ENCODE measurements around the gene DUSP22. TPM values are rescaled to one million over a fixed set of nuclear protein-coding genes. Genes with fewer than 3 reads are reported as not detected.
A peak's percentile ranks its signal among the peaks of the same experiment; 100 is the strongest.

The DUSP22 gene
- total and polyA plus RNA-seq, 4 donors, result 9.5 to 31.0 (median 20.1) TPM

DNA sequence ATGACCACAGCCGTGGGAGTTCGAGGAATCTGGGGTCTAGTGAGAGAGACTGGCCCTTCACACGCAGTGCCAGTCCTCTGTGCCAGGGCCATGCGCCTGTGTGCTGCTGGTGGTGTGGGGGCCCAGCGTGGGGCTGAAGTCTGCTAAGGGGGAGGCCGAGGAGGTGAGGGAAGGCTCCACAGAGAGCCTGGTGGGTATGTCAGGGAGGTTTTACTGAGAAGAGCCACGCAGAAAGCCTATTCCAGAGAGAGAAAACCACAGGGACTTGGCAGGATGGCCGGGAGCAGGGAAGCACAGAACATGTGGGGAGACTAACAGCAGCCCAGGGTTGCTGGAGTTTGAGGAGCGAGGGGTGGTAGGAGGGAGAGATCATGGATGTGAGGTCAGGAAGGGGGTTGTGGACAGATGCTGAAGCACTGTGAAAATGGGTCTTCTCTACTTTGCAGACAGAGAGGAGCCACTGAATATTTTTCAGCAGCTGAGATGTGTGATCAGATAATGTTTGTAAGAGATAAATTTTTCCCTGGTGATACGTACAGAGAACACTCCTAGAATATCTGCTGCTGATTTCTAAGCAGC lies 35.3 kb downstream of the DUSP22 start (continued):
- TF ChIP-seq RXRA (IDR thresholded peaks at IDR 0.05), result no peak
- no peak for TF ChIP-seq JUND (IDR thresholded peaks at IDR 0.05)
- TF ChIP-seq HNF4G (IDR thresholded peaks at IDR 0.05), result no peak

DNA sequence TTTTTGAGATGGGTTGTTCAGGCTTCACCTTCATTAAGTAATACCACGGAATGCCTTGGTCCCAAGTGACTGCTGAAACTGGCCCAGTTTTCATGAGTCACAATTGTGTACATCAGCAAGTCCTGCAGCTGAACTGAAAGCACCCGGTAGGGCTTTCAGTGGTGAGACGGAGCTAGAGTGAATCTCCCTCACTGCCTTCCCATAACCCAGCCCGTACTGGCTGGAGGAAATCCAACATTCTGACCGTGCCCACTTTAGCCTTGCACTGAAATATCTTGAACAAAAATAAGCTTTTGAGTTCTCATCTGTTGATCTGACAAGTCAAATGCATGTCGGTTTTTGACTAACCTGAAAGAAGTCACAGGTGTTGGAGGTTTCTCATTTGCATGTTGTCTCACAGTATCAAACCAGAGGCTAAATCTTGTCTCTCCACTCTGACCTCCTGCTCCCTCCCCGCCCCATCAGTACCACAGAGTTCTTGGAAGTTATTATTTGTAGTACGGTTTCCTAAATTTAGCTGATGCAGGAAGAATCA lies 35.9 kb downstream of the DUSP22 start:
- Histone ChIP-seq H3K9ac (ENCODE audit: low read depth in 1 of 2, low read length in 2 of 2) (no peak overlapping the region), H3K4me3 (ENCODE audit: low read depth in 1 of 3, low read length in 3 of 3) (no peak overlapping the region), H3K4me1 (ENCODE audit: control insufficient read depth in 4 of 4, insufficient read depth in 4 of 4, low read length in 3 of 4) (no peaks in the 10 kb centered on the region), H3K36me3 (ENCODE audit: control insufficient read depth in 4 of 4, insufficient read depth in 3 of 4, low read depth in 1 of 4, low read length in 3 of 4) (no peaks in the 10 kb centered on the region), H3K27me3 (ENCODE audit: control insufficient read depth in 4 of 4, insufficient read depth in 4 of 4, low read length in 3 of 4) (no peaks in the 10 kb centered on the region), H3K9me3 (ENCODE audit: control insufficient read depth in 4 of 4, low read length in 3 of 4) (no peaks in the 10 kb centered on the region), H3K27ac (ENCODE audit: low read depth in 1 of 2, low read length in 2 of 2) (no peak overlapping the region)
- no peak for DNase-seq (ENCODE audit: low spot score)
- WGBS, result 71% methylated on average over 8 of the region's 8 CpGs
- TF ChIP-seq SP1 (IDR thresholded peaks at IDR 0.05) (no peak), FOXA1 (IDR thresholded peaks at IDR 0.05) (no peak), RAD21 (IDR thresholded peaks at IDR 0.05) (peak in 1 of 2 donors; percentile 3)

DNA sequence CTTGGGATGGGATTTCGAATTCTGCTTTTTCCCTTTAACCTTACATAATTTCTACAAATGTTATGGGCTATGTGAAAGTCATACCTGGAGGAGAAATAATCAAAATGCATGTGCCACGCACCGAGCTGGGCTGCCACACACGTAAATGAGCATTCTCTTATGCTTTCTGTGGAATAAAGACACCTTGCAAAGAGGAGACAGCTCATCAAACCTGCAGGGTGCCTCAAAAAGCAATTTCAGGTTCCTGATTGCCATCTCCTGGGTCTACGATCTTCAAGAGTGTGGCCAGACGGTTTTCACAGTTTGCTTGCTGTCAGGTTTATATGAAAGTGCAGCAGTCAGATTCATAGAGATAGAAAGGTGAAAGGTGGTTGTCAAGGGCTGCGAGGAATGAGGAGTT lies 36.6 kb downstream of the DUSP22 start:
- DNase-seq (ENCODE audit: low spot score), result no peak
- H3K4me1 ChIP-seq (ENCODE audit: control insufficient read depth in 4 of 4, insufficient read depth in 4 of 4, low read length in 3 of 4), result no peaks in the 10 kb centered on the region
- H3K4me3 ChIP-seq (ENCODE audit: low read depth in 1 of 3, low read length in 3 of 3), result no peak overlapping the region

More for the DNA sequence above, 36.6 kb downstream of the DUSP22 start:
- TF ChIP-seq FOXA2 (IDR thresholded peaks at IDR 0.05) (no peak), JUND (IDR thresholded peaks at IDR 0.05) (no peak), TAF1 (conservative IDR thresholded peaks at IDR 0.05) (no peak), FOXA1 (IDR thresholded peaks at IDR 0.05) (no peak), RAD21 (IDR thresholded peaks at IDR 0.05) (no peak), RXRA (IDR thresholded peaks at IDR 0.05) (no peak), NR2F2 (IDR thresholded peaks at IDR 0.05) (no peak), YY1 (IDR thresholded peaks at IDR 0.05) (no peak), HNF4G (IDR thresholded peaks at IDR 0.05) (no peak), HNF4A (conservative IDR thresholded peaks at IDR 0.05) (no peak), SP1 (IDR thresholded peaks at IDR 0.05) (no peak), GABPA (IDR thresholded peaks at IDR 0.05 in 1 of 2, conservative IDR thresholded peaks at IDR 0.05 in 1 of 2) (no peak), EGR1 (IDR thresholded peaks at IDR 0.05; ENCODE audit: low read depth in 2 of 2) (no peak)
- TF ChIP-seq, protein P1, sequence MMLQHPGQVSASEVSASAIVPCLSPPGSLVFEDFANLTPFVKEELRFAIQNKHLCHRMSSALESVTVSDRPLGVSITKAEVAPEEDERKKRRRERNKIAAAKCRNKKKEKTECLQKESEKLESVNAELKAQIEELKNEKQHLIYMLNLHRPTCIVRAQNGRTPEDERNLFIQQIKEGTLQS (IDR thresholded peaks at IDR 0.05), result no peak
- TF ChIP-seq, protein P2, sequence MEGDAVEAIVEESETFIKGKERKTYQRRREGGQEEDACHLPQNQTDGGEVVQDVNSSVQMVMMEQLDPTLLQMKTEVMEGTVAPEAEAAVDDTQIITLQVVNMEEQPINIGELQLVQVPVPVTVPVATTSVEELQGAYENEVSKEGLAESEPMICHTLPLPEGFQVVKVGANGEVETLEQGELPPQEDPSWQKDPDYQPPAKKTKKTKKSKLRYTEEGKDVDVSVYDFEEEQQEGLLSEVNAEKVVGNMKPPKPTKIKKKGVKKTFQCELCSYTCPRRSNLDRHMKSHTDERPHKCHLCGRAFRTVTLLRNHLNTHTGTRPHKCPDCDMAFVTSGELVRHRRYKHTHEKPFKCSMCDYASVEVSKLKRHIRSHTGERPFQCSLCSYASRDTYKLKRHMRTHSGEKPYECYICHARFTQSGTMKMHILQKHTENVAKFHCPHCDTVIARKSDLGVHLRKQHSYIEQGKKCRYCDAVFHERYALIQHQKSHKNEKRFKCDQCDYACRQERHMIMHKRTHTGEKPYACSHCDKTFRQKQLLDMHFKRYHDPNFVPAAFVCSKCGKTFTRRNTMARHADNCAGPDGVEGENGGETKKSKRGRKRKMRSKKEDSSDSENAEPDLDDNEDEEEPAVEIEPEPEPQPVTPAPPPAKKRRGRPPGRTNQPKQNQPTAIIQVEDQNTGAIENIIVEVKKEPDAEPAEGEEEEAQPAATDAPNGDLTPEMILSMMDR (IDR thresholded peaks at IDR 0.05; ENCODE audit: low read depth, low read length, missing input control), result no peak
- TF ChIP-seq, protein P3, sequence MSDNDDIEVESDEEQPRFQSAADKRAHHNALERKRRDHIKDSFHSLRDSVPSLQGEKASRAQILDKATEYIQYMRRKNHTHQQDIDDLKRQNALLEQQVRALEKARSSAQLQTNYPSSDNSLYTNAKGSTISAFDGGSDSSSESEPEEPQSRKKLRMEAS (IDR thresholded peaks at IDR 0.05), result no peak
- no peaks in the 10 kb centered on the region for H3K9me3 ChIP-seq (ENCODE audit: control insufficient read depth in 4 of 4, low read length in 3 of 4)
- 78% methylated on average over 7 of the region's 7 CpGs for WGBS
- H3K9ac ChIP-seq (ENCODE audit: low read depth in 1 of 2, low read length in 2 of 2), result no peak overlapping the region
- H3K27ac ChIP-seq (ENCODE audit: low read depth in 1 of 2, low read length in 2 of 2), result no peak overlapping the region
- H3K27me3 ChIP-seq (ENCODE audit: control insufficient read depth in 4 of 4, insufficient read depth in 4 of 4, low read length in 3 of 4), result no peaks in the 10 kb centered on the region
- no peaks in the 10 kb centered on the region for H3K36me3 ChIP-seq (ENCODE audit: control insufficient read depth in 4 of 4, insufficient read depth in 3 of 4, low read depth in 1 of 4, low read length in 3 of 4)
